Transverse colon (tissue), 4 donors: ENCODE measurements around the gene ZNF678. TPM values are rescaled to one million over a fixed set of nuclear protein-coding genes. Genes with fewer than 3 reads are reported as not detected.
A peak's percentile ranks its signal among the peaks of the same experiment; 100 is the strongest.

Experiments used
- DNase-seq: peaks from one replicate; pipeline ENCODE4 v3.0.0-alpha.2; 2019
- H3K27ac ChIP-seq, 4 donors: fragments of 200-600 bp; sonication (generic); 2 replicates each; pipeline ENCODE4 v1.5.1; 2016 to 2018; ENCODE audit warnings: inconsistent platforms in 4 of 4
- H3K27me3 ChIP-seq: fragments of 200-600 bp; sonication (generic); 2 replicates; pipeline ENCODE4 v1.5.1; 2017; ENCODE audit warnings: inconsistent platforms
- H3K36me3 ChIP-seq, 4 donors: fragments of 200-600 bp; sonication (generic); 2 replicates each; pipeline ENCODE4 v1.5.1; 2017 to 2019; ENCODE audit warnings: inconsistent platforms in 4 of 4
- H3K4me1 ChIP-seq, 4 donors: fragments of 200-600 bp; sonication (generic); 2 replicates each; pipeline ENCODE4 v1.5.1; 2017 to 2020; ENCODE audit warnings: inconsistent platforms in 4 of 4
- H3K4me3 ChIP-seq, 4 donors: fragments of 200-600 bp; sonication (generic); 1 replicate in 1 of 4; 2 replicates in 3 of 4; pipeline versions ENCODE4 v1.5.1 to v1.6.1; 2017 to 2019; ENCODE audit warnings: inconsistent platforms in 4 of 4
- H3K9me3 ChIP-seq, 2 donors: fragments of 200-600 bp; sonication (generic); 2 replicates each; pipeline ENCODE4 v1.5.1; 2017 to 2019; ENCODE audit warnings: inconsistent platforms in 2 of 2
- CTCF ChIP-seq, 5 experiments: fragments of 200-600 bp in 3 of 5; fragments of 450-650 bp in 2 of 5; sonication (generic) in 3 of 5; IDR thresholded peaks; 1 replicate in 2 of 5; 2 replicates in 3 of 5; pipeline ENCODE4 v1.5.1; 2016 to 2017; ENCODE audit warnings: antibody characterized with exemption in 5 of 5, inconsistent platforms in 3 of 5, mild to moderate bottlenecking in 2 of 5, moderate library complexity in 1 of 5
- EP300 ChIP-seq: sonication (generic); formaldehyde crosslinking; IDR thresholded peaks from one replicate; pipeline ENCODE4 v1.6.1; 2017; ENCODE audit warnings: antibody characterized with exemption, low read depth
- POLR2A ChIP-seq: fragments of 450-650 bp; IDR thresholded peaks from one replicate; pipeline ENCODE4 v1.6.1; 2016; ENCODE audit warnings: antibody characterized with exemption, mild to moderate bottlenecking, moderate library complexity
- POLR2AphosphoS5 ChIP-seq, 3 donors: sonication (generic); formaldehyde crosslinking; IDR thresholded peaks; one replicate each; pipeline ENCODE4 v1.6.1; 2016; ENCODE audit warnings: antibody characterized with exemption in 3 of 3
- WGBS, 2 donors: methylation state at CpG; one replicate each; pipeline ENCODE4 v1.1.5; 2018; ENCODE audit warnings: low coverage in 1 of 2; 5-methylcytosine and 5-hydroxymethylcytosine counted together
- in situ Hi-C, 4 donors: fragments of 200-750 bp; cut with MboI; loops; one replicate each; pipeline versions ENCODE4 v1.15.0 to v1.15.1; 2017; ENCODE audit warnings: low sequenced_read_pairs in 3 of 4, low pct_ligation_motif_present in 1 of 4, low pct_unique_long_range_greater_than_20kb in 1 of 4
- intact Hi-C: fragments of 100-400 bp; cut with DNase I; formaldehyde crosslinking; loops from one replicate; pipeline ENCODE4 v1.15.1; 2023; ENCODE audit warnings: low total_unique reads
- total RNA-seq, 4 donors: library from RNA; depleted of rRNA; stranded (reverse); fragments of >200 nt; gene quantifications; one replicate each; pipeline ENCODE4 v1.1.0, GENCODE V29; 2016

ZNF678 gene
- total RNA-seq, 4 donors from 2014 or later = 5.2 to 80.2 (median 14.7) TPM

- 81 to 100% methylated on average over 5 to 41 of the region's 43 CpGs for WGBS, 2 donors
- H3K4me1 ChIP-seq = peaks cover 0 to 7% (median 7%) of the 10 kb centered on the region in 4 donors
- TF ChIP-seq CTCF (IDR thresholded peaks at IDR 0.05) = no peak
- no peak for TF ChIP-seq EP300
- no peak for TF ChIP-seq POLR2A
- no peak for TF ChIP-seq POLR2AphosphoS5 (IDR thresholded peaks at IDR 0.05)
- no peak overlapping the region for H3K27ac ChIP-seq
- H3K9me3 ChIP-seq = no peaks in the 10 kb centered on the region
- in situ Hi-C loops (no loop called here), intact Hi-C loops (no loop called here)
- no peak for DNase-seq
- peaks cover 32% of the 10 kb centered on the region for H3K27me3 ChIP-seq
- no peaks in the 10 kb centered on the region for H3K36me3 ChIP-seq
- no peak overlapping the region for H3K4me3 ChIP-seq
Observed at GRCh38 chr1:227561241-227561907, 2.0 kb upstream of the ZNF678 start.

GRCh38 chr1:227562037-227562436 is 1.3 kb upstream of the ZNF678 start:
- 70 to 92% methylated on average over 2 to 6 of the region's 6 CpGs for WGBS, 2 donors
- DNase-seq = no peak

GRCh38 chr1:227562933-227563323 is 428 bp upstream of the ZNF678 start:
- H3K9me3 ChIP-seq = no peaks in the 10 kb centered on the region
- intact Hi-C loops = no loop called here
- H3K4me3 ChIP-seq = peak overlapping the region in 1 of 4 donors; percentile 70
- H3K36me3 ChIP-seq = no peaks in the 10 kb centered on the region
- in situ Hi-C loops = no loop called here
- DNase-seq = no peak
- H3K27ac ChIP-seq = peak overlapping the region; percentile 74 to 90 (median 89)
- 81 to 86% methylated on average over 4 to 10 of the region's 10 CpGs for WGBS, 2 donors
- TF ChIP-seq CTCF (IDR thresholded peaks at IDR 0.05) = no peak
- no peak for TF ChIP-seq POLR2A
- no peak for TF ChIP-seq EP300
- no peak for TF ChIP-seq POLR2AphosphoS5 (IDR thresholded peaks at IDR 0.05)
- peaks cover 32% of the 10 kb centered on the region for H3K27me3 ChIP-seq
- H3K4me1 ChIP-seq = peaks cover 0 to 7% (median 7%) of the 10 kb centered on the region in 4 donors

More at GRCh38 chr1:227562037-227562436, 1.3 kb upstream of the ZNF678 start:
- in situ Hi-C loops (no loop called here), intact Hi-C loops (no loop called here)
- no peak overlapping the region for H3K4me3 ChIP-seq
- no peaks in the 10 kb centered on the region for H3K36me3 ChIP-seq
- TF ChIP-seq EP300 = no peak
- no peak overlapping the region for H3K27ac ChIP-seq
- peaks cover 32% of the 10 kb centered on the region for H3K27me3 ChIP-seq
- peaks cover 0 to 7% (median 7%) of the 10 kb centered on the region in 4 donors for H3K4me1 ChIP-seq
- no peaks in the 10 kb centered on the region for H3K9me3 ChIP-seq

- no peak overlapping the region for H3K27ac ChIP-seq
- peaks cover 0 to 7% (median 7%) of the 10 kb centered on the region in 4 donors for H3K4me1 ChIP-seq
- 91 to 95% methylated on average over 4 of the region's 4 CpGs for WGBS, 2 donors
- DNase-seq = no peak
- no peaks in the 10 kb centered on the region for H3K9me3 ChIP-seq
- in situ Hi-C loops = no loop called here
- intact Hi-C loops = no loop called here
- H3K36me3 ChIP-seq = no peaks in the 10 kb centered on the region
- H3K27me3 ChIP-seq = no peaks in the 10 kb centered on the region
- H3K4me3 ChIP-seq = no peak overlapping the region
- TF ChIP-seq POLR2A (no peak), CTCF (IDR thresholded peaks at IDR 0.05) (no peak), POLR2AphosphoS5 (IDR thresholded peaks at IDR 0.05) (no peak), EP300 (no peak)
Observed at GRCh38 chr1:227567256-227567655, 3.9 kb downstream of the ZNF678 start.

- in situ Hi-C loops (no loop called here), intact Hi-C loops (no loop called here)
- Histone ChIP-seq H3K4me1 (peaks cover 0 to 7% (median 7%) of the 10 kb centered on the region in 4 donors), H3K4me3 (no peak overlapping the region), H3K27ac (no peak overlapping the region), H3K27me3 (no peaks in the 10 kb centered on the region), H3K9me3 (no peaks in the 10 kb centered on the region), H3K36me3 (no peaks in the 10 kb centered on the region)
- TF ChIP-seq POLR2A (no peak), EP300 (no peak), CTCF (IDR thresholded peaks at IDR 0.05) (no peak), POLR2AphosphoS5 (IDR thresholded peaks at IDR 0.05) (no peak)
- 77 to 100% methylated on average over 1 to 3 of the region's 3 CpGs for WGBS, 2 donors
- DNase-seq = no peak
Observed at GRCh38 chr1:227568593-227568992, 5.2 kb downstream of the ZNF678 start.
